MM.1S (cell line): ENCODE data around the gene ANK2.

Experiments used
- DNase-seq: peaks from one replicate; pipeline ENCODE4 v3.0.0-alpha.2; 2015
- H2AFZ ChIP-seq: fragments of 300-600 bp; sonication (generic); 2 replicates; pipeline ENCODE4 v1.6.0; 2016; ENCODE audit warnings: antibody characterized with exemption, low read length
- H3F3A ChIP-seq: fragments of 300-600 bp; sonication (generic); 2 replicates; pipeline ENCODE4 v1.6.1; 2016; ENCODE audit warnings: mild to moderate bottlenecking, antibody characterized with exemption, low read length, moderate library complexity, mixed read lengths; ENCODE audit not compliant: insufficient read depth
- H3K27ac ChIP-seq: fragments of 300-600 bp; sonication (generic); 2 replicates; pipeline ENCODE4 v1.5.1; 2016; ENCODE audit warnings: mild to moderate bottlenecking, low read length
- H3K27me3 ChIP-seq: fragments of 300-600 bp; sonication (generic); replicated peaks from 2 replicates; pipeline ENCODE4 v1.6.0; 2016; ENCODE audit warnings: low read length; ENCODE audit not compliant: insufficient read depth
- H3K36me3 ChIP-seq: fragments of 300-600 bp; sonication (generic); replicated peaks from 2 replicates; pipeline ENCODE4 v1.6.1; 2016; ENCODE audit warnings: mild to moderate bottlenecking, low read length, mixed read lengths; ENCODE audit not compliant: insufficient read depth
- H3K4me1 ChIP-seq: fragments of 300-600 bp; sonication (generic); 2 replicates; pipeline ENCODE4 v1.6.1; 2016; ENCODE audit warnings: low read length, mixed read lengths
- H3K4me2 ChIP-seq: fragments of 300-600 bp; sonication (generic); 2 replicates; pipeline ENCODE4 v1.6.0; 2016; ENCODE audit warnings: low read depth, low read length
- H3K4me3 ChIP-seq: fragments of 300-600 bp; sonication (generic); 2 replicates; pipeline ENCODE4 v1.5.1; 2016; ENCODE audit warnings: low read length, mixed read lengths
- H3K79me2 ChIP-seq: fragments of 300-600 bp; sonication (generic); 2 replicates; pipeline ENCODE4 v1.6.1; 2016; ENCODE audit warnings: mixed run types, low read length, mixed read lengths
- H3K9ac ChIP-seq: fragments of 300-600 bp; sonication (generic); 2 replicates; pipeline ENCODE4 v1.6.1; 2016; ENCODE audit warnings: low read length, mixed read lengths
- H3K9me2 ChIP-seq: fragments of 300-600 bp; sonication (generic); replicated peaks from 2 replicates; pipeline ENCODE4 v1.6.1; 2016; ENCODE audit warnings: mild to moderate bottlenecking, low read length, mixed read lengths; ENCODE audit not compliant: insufficient read depth
- H3K9me3 ChIP-seq: fragments of 300-600 bp; sonication (generic); replicated peaks from 2 replicates; pipeline ENCODE4 v1.6.1; 2016; ENCODE audit warnings: mild to moderate bottlenecking, low read length, mixed read lengths; ENCODE audit not compliant: insufficient read depth
- H4K20me1 ChIP-seq: fragments of 300-600 bp; sonication (generic); 2 replicates; pipeline ENCODE4 v1.6.1; 2016; ENCODE audit warnings: mild to moderate bottlenecking, low read length, moderate library complexity, mixed read lengths; ENCODE audit not compliant: insufficient read depth
- CTCF ChIP-seq: fragments of 300-600 bp; sonication (generic); IDR thresholded peaks from 2 replicates; pipeline ENCODE4 v1.5.1; 2016; ENCODE audit warnings: antibody characterized with exemption, low read length, mixed read lengths
- EZH2 ChIP-seq: fragments of 300-600 bp; sonication (generic); optimal IDR thresholded peaks from 2 replicates; pipeline ENCODE3; 2017; ENCODE audit warnings: low read depth, mild to moderate bottlenecking, antibody characterized with exemption, low read length, mixed read lengths
- EZH2phosphoT487 ChIP-seq: fragments of 300-600 bp; sonication (generic); IDR thresholded peaks from 2 replicates; pipeline ENCODE4 v1.6.1; 2018; ENCODE audit warnings: antibody characterized with exemption, low read length

ANK2 gene

GRCh38 chr4:113088050-113088449 lies 38.6 kb downstream of the ANK2 start:
- Histone ChIP-seq H3K36me3 (no peaks in the 10 kb centered on the region), H3K9me3 (no peaks in the 10 kb centered on the region), H2AFZ (no peak overlapping the region), H3K79me2 (no peaks in the 10 kb centered on the region), H3K9me2 (no peaks in the 10 kb centered on the region), H3K4me3 (no peak overlapping the region), H3K9ac (no peak overlapping the region), H4K20me1 (no peaks in the 10 kb centered on the region), H3K27me3 (no peaks in the 10 kb centered on the region), H3K4me1 (no peaks in the 10 kb centered on the region), H3F3A (no peaks in the 10 kb centered on the region), H3K4me2 (no peak overlapping the region), H3K27ac (no peak overlapping the region)
- no peak for DNase-seq
- TF ChIP-seq CTCF: no peak
- no peak for TF ChIP-seq EZH2phosphoT487
- TF ChIP-seq EZH2: no peak

- H3K9ac ChIP-seq: no peak overlapping the region
Observed at GRCh38 chr4:113090954-113091353, 41.5 kb downstream of the ANK2 start.

GRCh38 chr4:113094331-113094730 lies 44.9 kb downstream of the ANK2 start:
- Histone ChIP-seq H3K4me1 (no peaks in the 10 kb centered on the region), H4K20me1 (no peaks in the 10 kb centered on the region), H3K4me3 (no peak overlapping the region), H3F3A (no peaks in the 10 kb centered on the region), H3K9me2 (no peaks in the 10 kb centered on the region), H2AFZ (no peak overlapping the region), H3K9me3 (no peaks in the 10 kb centered on the region), H3K36me3 (no peaks in the 10 kb centered on the region), H3K27me3 (no peaks in the 10 kb centered on the region), H3K9ac (no peak overlapping the region), H3K27ac (no peak overlapping the region), H3K79me2 (no peaks in the 10 kb centered on the region), H3K4me2 (no peak overlapping the region)
- TF ChIP-seq CTCF (no peak), EZH2phosphoT487 (no peak), EZH2 (no peak)
- DNase-seq: no peak

More at GRCh38 chr4:113090954-113091353, 41.5 kb downstream of the ANK2 start:
- H3K9me3 ChIP-seq: no peaks in the 10 kb centered on the region
- H2AFZ ChIP-seq: no peak overlapping the region
- H3K9me2 ChIP-seq: no peaks in the 10 kb centered on the region
- H3K27me3 ChIP-seq: no peaks in the 10 kb centered on the region
- H3K4me1 ChIP-seq: no peaks in the 10 kb centered on the region
- H3K79me2 ChIP-seq: no peaks in the 10 kb centered on the region
- no peaks in the 10 kb centered on the region for H3F3A ChIP-seq
- TF ChIP-seq EZH2phosphoT487: no peak
- TF ChIP-seq CTCF: no peak
- TF ChIP-seq EZH2: no peak
- H3K36me3 ChIP-seq: no peaks in the 10 kb centered on the region
- no peak overlapping the region for H3K4me2 ChIP-seq
- no peak for DNase-seq
- H4K20me1 ChIP-seq: no peaks in the 10 kb centered on the region
- no peak overlapping the region for H3K4me3 ChIP-seq
- H3K27ac ChIP-seq: no peak overlapping the region
